Cardiac muscle cell (in vitro differentiated cells and primary cell): ENCODE results near the gene JAGN1. TPM values are rescaled to one million over a fixed set of nuclear protein-coding genes. Genes with fewer than 3 reads are reported as not detected.

Source experiments
- DNase-seq, 2 donors: peaks; one replicate each; pipeline versions ENCODE4 v3.0.0 to v3.0.0-alpha.2; 2010 to 2017; ENCODE audit warnings: low read depth in 1 of 2, low spot score in 1 of 2
- H3K27ac ChIP-seq: fragments of 200-600 bp; sonication (generic); 2 replicates; pipeline ENCODE4 v1.5.1; 2016
- H3K27me3 ChIP-seq: fragments of 200-600 bp; sonication (generic); 2 replicates; pipeline ENCODE4 v1.6.0; 2016; ENCODE audit warnings: control low read depth
- H3K36me3 ChIP-seq: fragments of 200-600 bp; sonication (generic); 2 replicates; pipeline ENCODE4 v1.5.1; 2016; ENCODE audit warnings: control low read depth
- H3K4me1 ChIP-seq: fragments of 200-600 bp; sonication (generic); 2 replicates; pipeline ENCODE4 v1.8.1; 2017; ENCODE audit warnings: low read depth, mild to moderate bottlenecking, mixed run types
- H3K4me3 ChIP-seq: fragments of 200-600 bp; sonication (generic); 2 replicates; pipeline ENCODE4 v1.5.1; 2016; ENCODE audit warnings: mild to moderate bottlenecking
- H3K9me3 ChIP-seq: fragments of 200-600 bp; sonication (generic); 2 replicates; pipeline ENCODE4 v1.5.1; 2017; ENCODE audit warnings: low read depth, mild to moderate bottlenecking, control low read depth
- polyA plus RNA-seq: library from polyadenylated mRNA; unstranded; fragments of >200 nt; fragmentation: Nextera tagmentation; extraction: Ambion mirVana; gene quantifications from 2 replicates; pipeline ENCODE4 v1.2.1, GENCODE V29; 2016
- total RNA-seq: library from RNA; depleted of rRNA; stranded (reverse); fragments of >200 nt; gene quantifications from 2 replicates; pipeline ENCODE4 v1.2.3, GENCODE V29; 2016
- TF ChIP-seq, protein P1 (sequence below): IDR thresholded peaks from 2 replicates; pipeline ENCODE4 v1.5.1; 2012; ENCODE audit warnings: low read depth, mild to moderate bottlenecking, low read length

Gene JAGN1
- total and polyA plus RNA-seq, 2 experiments from 2014 or later = 50.6 to 58.0 TPM

DNA sequence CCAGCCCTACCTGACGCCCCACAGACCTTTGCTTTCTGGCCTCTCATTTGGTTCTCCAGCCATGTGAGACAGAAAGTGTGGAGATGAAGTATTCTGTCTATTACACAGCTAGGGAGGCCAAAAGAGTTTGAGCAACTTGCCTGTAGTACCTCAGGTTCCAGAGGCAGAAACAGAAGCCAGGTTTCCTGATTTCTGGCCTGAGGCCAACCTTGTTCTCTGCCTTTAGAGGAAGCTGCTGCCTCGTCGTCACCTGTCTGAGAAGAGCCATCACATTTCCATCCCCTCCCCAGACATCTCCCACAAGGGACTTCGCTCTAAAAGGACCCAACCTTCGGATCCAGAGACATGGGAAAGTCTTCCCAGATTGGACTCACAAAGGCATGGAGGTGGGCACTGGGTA lies 16.1 kb downstream of the JAGN1 start:
- H3K36me3 ChIP-seq = no peaks in the 10 kb centered on the region
- no peak overlapping the region for H3K27ac ChIP-seq
- no peaks in the 10 kb centered on the region for H3K9me3 ChIP-seq
- H3K27me3 ChIP-seq = no peaks in the 10 kb centered on the region
- no peak overlapping the region for H3K4me3 ChIP-seq
- TF ChIP-seq, protein P1, sequence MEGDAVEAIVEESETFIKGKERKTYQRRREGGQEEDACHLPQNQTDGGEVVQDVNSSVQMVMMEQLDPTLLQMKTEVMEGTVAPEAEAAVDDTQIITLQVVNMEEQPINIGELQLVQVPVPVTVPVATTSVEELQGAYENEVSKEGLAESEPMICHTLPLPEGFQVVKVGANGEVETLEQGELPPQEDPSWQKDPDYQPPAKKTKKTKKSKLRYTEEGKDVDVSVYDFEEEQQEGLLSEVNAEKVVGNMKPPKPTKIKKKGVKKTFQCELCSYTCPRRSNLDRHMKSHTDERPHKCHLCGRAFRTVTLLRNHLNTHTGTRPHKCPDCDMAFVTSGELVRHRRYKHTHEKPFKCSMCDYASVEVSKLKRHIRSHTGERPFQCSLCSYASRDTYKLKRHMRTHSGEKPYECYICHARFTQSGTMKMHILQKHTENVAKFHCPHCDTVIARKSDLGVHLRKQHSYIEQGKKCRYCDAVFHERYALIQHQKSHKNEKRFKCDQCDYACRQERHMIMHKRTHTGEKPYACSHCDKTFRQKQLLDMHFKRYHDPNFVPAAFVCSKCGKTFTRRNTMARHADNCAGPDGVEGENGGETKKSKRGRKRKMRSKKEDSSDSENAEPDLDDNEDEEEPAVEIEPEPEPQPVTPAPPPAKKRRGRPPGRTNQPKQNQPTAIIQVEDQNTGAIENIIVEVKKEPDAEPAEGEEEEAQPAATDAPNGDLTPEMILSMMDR = no peak
- peaks cover 6% of the 10 kb centered on the region for H3K4me1 ChIP-seq
- no peak for DNase-seq

DNA sequence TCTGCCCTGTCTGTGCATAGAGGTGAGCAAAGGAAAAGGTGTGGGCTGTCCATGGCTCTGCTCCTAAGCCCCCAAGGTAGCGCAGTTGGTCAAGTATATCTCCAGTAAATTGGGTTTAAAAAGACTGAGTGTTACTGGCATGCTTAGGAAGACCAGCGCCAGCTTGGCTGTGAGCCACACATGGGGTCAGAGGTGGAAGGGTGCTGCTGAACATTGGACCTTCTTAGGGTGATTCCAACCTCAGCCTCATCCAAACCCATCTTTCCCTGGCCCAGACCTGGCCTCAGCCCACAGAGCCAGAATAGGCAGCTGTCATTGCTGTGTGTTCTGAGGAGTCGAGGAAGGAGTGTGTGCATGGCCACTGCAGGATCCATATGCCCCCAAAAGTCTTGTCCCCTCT lies 17.9 kb downstream of the JAGN1 start:
- Histone ChIP-seq H3K36me3 (no peaks in the 10 kb centered on the region), H3K4me3 (no peak overlapping the region), H3K27ac (no peak overlapping the region), H3K9me3 (no peaks in the 10 kb centered on the region), H3K27me3 (no peaks in the 10 kb centered on the region), H3K4me1 (peaks cover 6% of the 10 kb centered on the region)
- DNase-seq = no peak
- TF ChIP-seq, protein P1 = no peak

- H3K27ac ChIP-seq = peak overlapping the region; percentile 22
- no peak for DNase-seq
- no peaks in the 10 kb centered on the region for H3K27me3 ChIP-seq
- H3K4me3 ChIP-seq = no peak overlapping the region
- H3K36me3 ChIP-seq = no peaks in the 10 kb centered on the region
- H3K4me1 ChIP-seq = peaks cover 6% of the 10 kb centered on the region
- TF ChIP-seq, protein P1 = no peak
- no peaks in the 10 kb centered on the region for H3K9me3 ChIP-seq
Observed at GRCh38 chr3:9909221-9910013, 19.0 kb downstream of the JAGN1 start.

GRCh38 chr3:9911863-9912262 lies 21.5 kb downstream of the JAGN1 start:
- no peak overlapping the region for H3K27ac ChIP-seq
- DNase-seq = no peak
- H3K4me3 ChIP-seq = no peak overlapping the region
- H3K27me3 ChIP-seq = no peaks in the 10 kb centered on the region
- peaks cover 17% of the 10 kb centered on the region for H3K4me1 ChIP-seq
- TF ChIP-seq, protein P1 = no peak
- H3K36me3 ChIP-seq = no peaks in the 10 kb centered on the region
- H3K9me3 ChIP-seq = no peaks in the 10 kb centered on the region

DNA sequence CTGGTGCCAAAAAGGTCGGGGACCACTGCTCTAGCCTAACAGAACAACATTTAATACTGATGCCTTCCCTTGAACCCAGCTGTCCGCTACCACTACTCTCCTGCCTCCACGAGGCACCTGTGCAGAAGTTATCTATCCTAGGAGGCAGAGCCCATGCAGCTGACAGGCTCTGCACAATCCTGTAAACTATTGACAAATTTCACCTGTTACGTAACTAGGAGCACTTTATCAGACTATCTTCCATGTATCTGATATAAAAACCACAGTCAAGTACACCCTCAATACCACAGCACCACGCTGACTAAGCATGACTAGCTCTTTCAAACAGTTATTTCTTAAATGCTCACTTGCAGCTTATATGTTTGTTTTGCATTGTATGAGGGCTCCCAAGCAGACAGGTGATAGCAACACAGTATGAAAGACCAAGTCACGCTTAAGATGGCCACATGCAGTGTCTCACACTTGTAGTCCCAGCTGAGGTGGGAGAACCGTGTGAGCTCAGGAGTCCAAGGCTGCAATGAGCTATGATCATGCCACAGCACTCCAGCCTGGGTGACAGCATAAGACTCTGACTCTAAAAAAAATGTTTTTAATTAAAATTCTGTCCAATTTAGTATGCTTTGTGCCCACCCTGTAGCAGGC lies 22.0 kb downstream of the JAGN1 start:
- Histone ChIP-seq H3K9me3 (no peaks in the 10 kb centered on the region), H3K4me1 (peaks cover 21% of the 10 kb centered on the region), H3K27me3 (no peaks in the 10 kb centered on the region), H3K27ac (no peak overlapping the region), H3K36me3 (no peaks in the 10 kb centered on the region), H3K4me3 (no peak overlapping the region)
- TF ChIP-seq, protein P1 = no peak
- DNase-seq = peak in 1 of 2 donors; percentile 61
